HG02610 (cell line): Measurements from ENCODE around the gene TP63.
"Not testable (repeated sequence)": the region's sequence is repeated elsewhere in the genome, so short reads cannot be mapped to it uniquely, and the experiment has no call there.

ENCODE experiments used
- ATAC-seq: cut with Tn5 transposase; IDR thresholded peaks from one replicate; pipeline ENCODE4 v1.9.1; 2021; ENCODE audit warnings: mild to moderate bottlenecking, moderate library complexity; ENCODE audit not compliant: unreplicated experiment

TP63 gene

GRCh38 chr3:189720736-189721417 lies 89.7 kb downstream of the TP63 start:
- no peak for ATAC-seq

- ATAC-seq: no peak
Observed at GRCh38 chr3:189721873-189722665, 90.9 kb downstream of the TP63 start.

- ATAC-seq: no peak
Observed at GRCh38 chr3:189724356-189724755, 93.2 kb downstream of the TP63 start.

- ATAC-seq: no peak
Observed at GRCh38 chr3:189726277-189726676, 95.1 kb downstream of the TP63 start.

GRCh38 chr3:189727158-189727557 lies 96.0 kb downstream of the TP63 start:
- ATAC-seq: no peak

GRCh38 chr3:189727898-189728297 lies 96.7 kb downstream of the TP63 start:
- ATAC-seq: no peak

GRCh38 chr3:189728915-189729314 lies 97.7 kb downstream of the TP63 start:
- no peak for ATAC-seq

- ATAC-seq: no peak
Observed at GRCh38 chr3:189734061-189734460, 102.9 kb downstream of the TP63 start.

GRCh38 chr3:189735913-189736312 lies 104.7 kb downstream of the TP63 start:
- ATAC-seq: no peak

- ATAC-seq: no peak
Observed at GRCh38 chr3:189737071-189737470, 105.9 kb downstream of the TP63 start.

GRCh38 chr3:189737619-189738018 lies 106.4 kb downstream of the TP63 start:
- ATAC-seq: no peak

GRCh38 chr3:189739378-189739777 lies 108.2 kb downstream of the TP63 start:
- ATAC-seq: no peak

GRCh38 chr3:189740156-189740555 lies 109.0 kb downstream of the TP63 start:
- ATAC-seq: no peak

GRCh38 chr3:189744235-189744634 lies 113.0 kb downstream of the TP63 start:
- ATAC-seq: no peak

GRCh38 chr3:189745622-189746021 lies 114.4 kb downstream of the TP63 start:
- no peak for ATAC-seq

GRCh38 chr3:189748046-189748445 lies 116.9 kb downstream of the TP63 start:
- ATAC-seq: no peak

GRCh38 chr3:189750972-189751371 lies 119.8 kb downstream of the TP63 start:
- ATAC-seq: not testable (repeated sequence)

GRCh38 chr3:189754356-189754755 lies 123.2 kb downstream of the TP63 start:
- ATAC-seq: no peak

GRCh38 chr3:189756582-189757078 lies 125.4 kb downstream of the TP63 start:
- peak; percentile 68 for ATAC-seq

- no peak for ATAC-seq
Observed at GRCh38 chr3:189758186-189758585, 127.0 kb downstream of the TP63 start.

- no peak for ATAC-seq
Observed at GRCh38 chr3:189766416-189766815, 135.2 kb downstream of the TP63 start.

GRCh38 chr3:189771842-189772450 lies 140.8 kb downstream of the TP63 start:
- ATAC-seq: no peak
